Peyer's patch (tissue), 4 donors: Measurements from ENCODE around the gene VPS45. TPM values are rescaled to one million over a fixed set of nuclear protein-coding genes. Genes with fewer than 3 reads are reported as not detected.

ENCODE experiments used
- DNase-seq, 3 donors: peaks; one replicate each; pipeline ENCODE4 v3.0.0-alpha.2; 2017 to 2019
- H3K27ac ChIP-seq, 4 donors: fragments of 200-600 bp; sonication (generic); one replicate each; pipeline ENCODE4 v1.5.1; 2016 to 2019
- H3K27me3 ChIP-seq, 2 donors: fragments of 200-600 bp; sonication (generic); one replicate each; pipeline ENCODE4 v1.5.1; 2019
- H3K36me3 ChIP-seq, 3 donors: fragments of 200-600 bp; sonication (generic); one replicate each; pipeline ENCODE4 v1.5.1; 2016 to 2019
- H3K4me1 ChIP-seq, 4 donors: fragments of 200-600 bp; sonication (generic); one replicate each; pipeline ENCODE4 v1.5.1; 2016 to 2019
- H3K4me3 ChIP-seq, 4 donors: fragments of 200-600 bp; sonication (generic); 1 replicate in 3 of 4; 2 replicates in 1 of 4; pipeline ENCODE4 v1.5.1; 2016 to 2019; ENCODE audit warnings: mild to moderate bottlenecking in 1 of 4
- H3K9me3 ChIP-seq, 4 donors: fragments of 200-600 bp; sonication (generic); one replicate each; pipeline ENCODE4 v1.5.1; 2016 to 2019; ENCODE audit warnings: mild to moderate bottlenecking in 1 of 4
- POLR2A ChIP-seq, 2 donors: fragments of 450-650 bp; IDR thresholded peaks; one replicate each; pipeline ENCODE4 v1.5.1; 2017; ENCODE audit warnings: antibody characterized with exemption in 2 of 2, mild to moderate bottlenecking in 2 of 2, moderate library complexity in 2 of 2
- total RNA-seq, 4 donors: library from RNA; depleted of rRNA; stranded (reverse); fragments of >200 nt; gene quantifications; one replicate each; pipeline ENCODE4 v1.1.0, GENCODE V29; 2016
- TF ChIP-seq, protein P1 (sequence below), 6 experiments: fragments of 450-650 bp in 4 of 6; fragments of 200-600 bp in 2 of 6; sonication (generic) in 1 of 6; IDR thresholded peaks; one replicate each; pipeline ENCODE4 v1.5.1; 2017 to 2019; ENCODE audit warnings: antibody characterized with exemption in 6 of 6, mild to moderate bottlenecking in 3 of 6, moderate library complexity in 1 of 6

VPS45 gene
- total RNA-seq, 4 donors from 2014 or later: 36.1 to 70.1 (median 42.0) TPM

DNA sequence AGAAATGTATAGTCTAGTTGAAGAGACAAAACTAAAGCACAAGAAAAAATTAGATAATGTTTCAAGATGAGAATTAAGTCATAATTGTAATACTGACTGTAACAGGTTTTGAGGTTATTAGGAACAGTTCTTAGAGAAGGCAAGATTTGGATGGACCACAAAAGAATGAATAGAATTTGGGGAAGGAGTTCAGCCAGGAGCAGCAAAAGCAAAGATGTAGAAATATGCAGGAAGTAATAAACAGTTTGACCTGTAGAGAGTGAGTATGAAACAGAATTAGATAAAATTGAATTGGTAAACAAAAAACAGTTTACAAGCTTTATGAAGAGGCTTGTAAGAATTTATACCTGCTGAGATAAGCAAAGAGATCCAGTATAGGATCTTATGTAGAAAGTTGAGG is 16.3 kb downstream of the VPS45 start:
- no peaks in the 10 kb centered on the region for H3K4me1 ChIP-seq
- H3K27me3 ChIP-seq: no peaks in the 10 kb centered on the region
- no peak overlapping the region for H3K27ac ChIP-seq
- TF ChIP-seq, protein P1, sequence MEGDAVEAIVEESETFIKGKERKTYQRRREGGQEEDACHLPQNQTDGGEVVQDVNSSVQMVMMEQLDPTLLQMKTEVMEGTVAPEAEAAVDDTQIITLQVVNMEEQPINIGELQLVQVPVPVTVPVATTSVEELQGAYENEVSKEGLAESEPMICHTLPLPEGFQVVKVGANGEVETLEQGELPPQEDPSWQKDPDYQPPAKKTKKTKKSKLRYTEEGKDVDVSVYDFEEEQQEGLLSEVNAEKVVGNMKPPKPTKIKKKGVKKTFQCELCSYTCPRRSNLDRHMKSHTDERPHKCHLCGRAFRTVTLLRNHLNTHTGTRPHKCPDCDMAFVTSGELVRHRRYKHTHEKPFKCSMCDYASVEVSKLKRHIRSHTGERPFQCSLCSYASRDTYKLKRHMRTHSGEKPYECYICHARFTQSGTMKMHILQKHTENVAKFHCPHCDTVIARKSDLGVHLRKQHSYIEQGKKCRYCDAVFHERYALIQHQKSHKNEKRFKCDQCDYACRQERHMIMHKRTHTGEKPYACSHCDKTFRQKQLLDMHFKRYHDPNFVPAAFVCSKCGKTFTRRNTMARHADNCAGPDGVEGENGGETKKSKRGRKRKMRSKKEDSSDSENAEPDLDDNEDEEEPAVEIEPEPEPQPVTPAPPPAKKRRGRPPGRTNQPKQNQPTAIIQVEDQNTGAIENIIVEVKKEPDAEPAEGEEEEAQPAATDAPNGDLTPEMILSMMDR (IDR thresholded peaks at IDR 0.05): no peak
- TF ChIP-seq POLR2A (IDR thresholded peaks at IDR 0.05): no peak
- H3K36me3 ChIP-seq: peaks cover 0 to 79% (median 0%) of the 10 kb centered on the region in 3 donors
- H3K9me3 ChIP-seq: no peaks in the 10 kb centered on the region
- H3K4me3 ChIP-seq: no peak overlapping the region
- no peak for DNase-seq

GRCh38 chr1:150085406-150085805 is 17.8 kb downstream of the VPS45 start:
- Histone ChIP-seq H3K4me3 (no peak overlapping the region), H3K27me3 (no peaks in the 10 kb centered on the region), H3K36me3 (peaks cover 0 to 64% (median 0%) of the 10 kb centered on the region in 3 donors), H3K4me1 (no peaks in the 10 kb centered on the region), H3K27ac (no peak overlapping the region), H3K9me3 (no peaks in the 10 kb centered on the region)
- DNase-seq: no peak
- TF ChIP-seq, protein P1 (IDR thresholded peaks at IDR 0.05): no peak
- TF ChIP-seq POLR2A (IDR thresholded peaks at IDR 0.05): no peak

DNA sequence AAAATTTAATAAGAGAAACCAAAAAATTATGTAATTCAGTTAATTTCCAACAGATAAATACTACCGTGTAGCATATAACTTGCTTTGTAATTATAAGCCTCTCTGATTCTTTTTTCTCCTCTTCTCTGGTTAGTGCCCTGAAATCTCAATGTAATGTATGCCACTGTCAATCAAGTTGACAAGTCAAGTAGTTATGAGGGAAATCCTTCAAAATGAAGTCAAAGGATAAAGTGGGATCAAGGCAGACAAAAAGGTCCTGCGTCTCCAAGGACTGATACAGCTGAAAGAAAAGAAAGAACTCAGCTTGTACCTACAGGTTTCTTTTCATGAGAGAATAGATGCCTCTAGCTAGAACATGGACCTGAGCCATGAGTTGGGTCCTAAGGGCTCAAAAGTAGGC is 19.8 kb downstream of the VPS45 start:
- H3K36me3 ChIP-seq: peaks cover 0 to 47% (median 0%) of the 10 kb centered on the region in 3 donors
- H3K4me1 ChIP-seq: no peaks in the 10 kb centered on the region
- H3K4me3 ChIP-seq: no peak overlapping the region
- DNase-seq: no peak
- no peak for TF ChIP-seq POLR2A (IDR thresholded peaks at IDR 0.05)
- TF ChIP-seq, protein P1 (IDR thresholded peaks at IDR 0.05): no peak
- no peak overlapping the region for H3K27ac ChIP-seq
- no peaks in the 10 kb centered on the region for H3K27me3 ChIP-seq
- H3K9me3 ChIP-seq: no peaks in the 10 kb centered on the region

DNA sequence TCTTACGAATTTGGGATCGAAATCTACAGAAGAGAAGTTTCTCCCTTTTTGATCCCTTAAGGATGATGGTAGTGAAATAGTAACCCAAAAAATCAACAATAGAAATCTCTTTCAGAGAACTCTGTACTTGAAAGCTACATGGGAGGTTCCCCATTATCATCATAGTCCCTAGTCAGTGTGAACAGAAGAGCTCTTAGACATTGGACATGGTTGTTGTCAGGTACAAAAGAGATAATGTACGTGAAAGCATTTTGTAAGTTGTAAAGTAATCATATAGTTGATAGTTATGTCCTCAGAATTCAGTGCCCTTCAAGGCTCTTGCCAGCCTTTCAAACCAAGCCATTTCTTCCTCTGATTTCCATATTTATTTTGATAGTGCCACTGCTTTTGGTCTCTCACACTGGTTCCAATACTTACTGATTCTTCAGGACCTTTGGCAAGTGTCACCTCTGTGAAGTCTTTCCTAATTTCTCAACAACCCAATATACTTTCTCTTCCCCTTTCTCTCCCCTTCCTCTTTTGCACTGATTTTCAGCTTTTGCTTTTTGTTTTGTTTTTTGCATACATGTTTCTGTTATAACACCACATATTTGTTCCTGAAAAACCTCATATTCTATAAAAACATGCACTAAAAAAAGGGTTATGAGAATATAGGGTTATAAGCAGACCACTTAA is 22.4 kb downstream of the VPS45 start:
- Histone ChIP-seq H3K27me3 (no peaks in the 10 kb centered on the region), H3K9me3 (no peaks in the 10 kb centered on the region), H3K4me1 (no peaks in the 10 kb centered on the region), H3K4me3 (no peak overlapping the region), H3K36me3 (peaks cover 0 to 35% (median 0%) of the 10 kb centered on the region in 3 donors), H3K27ac (peak overlapping the region in 1 of 4 donors; percentile 38)
- TF ChIP-seq POLR2A (IDR thresholded peaks at IDR 0.05): no peak
- TF ChIP-seq, protein P1 (IDR thresholded peaks at IDR 0.05): no peak
- no peak for DNase-seq

GRCh38 chr1:150092180-150092791 is 24.7 kb downstream of the VPS45 start:
- Histone ChIP-seq H3K9me3 (no peaks in the 10 kb centered on the region), H3K36me3 (peaks cover 0 to 30% (median 0%) of the 10 kb centered on the region in 3 donors), H3K4me1 (no peaks in the 10 kb centered on the region), H3K27me3 (no peaks in the 10 kb centered on the region), H3K4me3 (no peak overlapping the region), H3K27ac (no peak overlapping the region)
- DNase-seq: no peak
- no peak for TF ChIP-seq POLR2A (IDR thresholded peaks at IDR 0.05)
- TF ChIP-seq, protein P1 (IDR thresholded peaks at IDR 0.05): no peak
